Sigmoid colon (tissue), 4 donors: ENCODE measurements around the gene NAT9.

Experiments used
- CTCF ChIP-seq, 4 experiments: fragments of 450-650 bp in 3 of 4; fragments of 200-600 bp in 1 of 4; IDR thresholded peaks; one replicate each; pipeline ENCODE4 v1.5.1; 2016 to 2019; ENCODE audit warnings: antibody characterized with exemption in 4 of 4, mild to moderate bottlenecking in 3 of 4, moderate library complexity in 2 of 4
- POLR2AphosphoS5 ChIP-seq, 4 donors: sonication (generic); formaldehyde crosslinking; IDR thresholded peaks; one replicate each; pipeline ENCODE4 v1.6.1; 2017; ENCODE audit warnings: antibody characterized with exemption in 4 of 4

GRCh38 chr17:74764751-74765286 is 11.3 kb downstream of the NAT9 start:
- no peak for TF ChIP-seq CTCF (IDR thresholded peaks at IDR 0.05)
- no peak for TF ChIP-seq POLR2AphosphoS5 (IDR thresholded peaks at IDR 0.05)
